OCI-LY3 (cell line): Measurements from ENCODE around the gene MED17.

Experiments used
- EZH2phosphoT487 ChIP-seq: fragments of 200-600 bp; shearing (Covaris generic); IDR thresholded peaks from 2 replicates; pipeline ENCODE4 v1.6.1; 2018; ENCODE audit warnings: antibody characterized with exemption, mixed run types, low read depth
- TF ChIP-seq, protein P1 (sequence below): fragments of 200-600, 300-600 bp; sonication (generic); IDR thresholded peaks from 2 replicates; pipeline ENCODE4 v1.5.1; 2014; ENCODE audit warnings: antibody characterized with exemption, low read length, low read depth

DNA sequence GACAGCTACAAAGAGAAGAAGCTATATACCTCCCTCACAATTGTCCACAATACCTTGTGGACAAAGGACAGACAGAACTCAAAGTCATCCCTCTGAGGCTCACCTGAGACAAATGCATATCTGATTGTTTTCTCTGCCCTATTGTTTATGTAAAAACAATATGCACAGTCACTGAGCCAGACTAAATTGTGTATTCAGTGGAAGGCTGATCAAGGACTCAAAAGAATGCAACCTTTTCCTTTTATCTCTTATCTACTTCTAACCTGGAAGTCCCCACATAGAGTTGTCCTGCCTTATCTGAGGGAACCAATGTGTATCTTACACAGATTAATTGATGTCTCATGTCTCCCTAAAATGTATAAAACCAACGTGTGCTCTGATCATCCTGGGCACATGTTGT, 13.9 kb upstream of the MED17 start:
- TF ChIP-seq, protein P1, sequence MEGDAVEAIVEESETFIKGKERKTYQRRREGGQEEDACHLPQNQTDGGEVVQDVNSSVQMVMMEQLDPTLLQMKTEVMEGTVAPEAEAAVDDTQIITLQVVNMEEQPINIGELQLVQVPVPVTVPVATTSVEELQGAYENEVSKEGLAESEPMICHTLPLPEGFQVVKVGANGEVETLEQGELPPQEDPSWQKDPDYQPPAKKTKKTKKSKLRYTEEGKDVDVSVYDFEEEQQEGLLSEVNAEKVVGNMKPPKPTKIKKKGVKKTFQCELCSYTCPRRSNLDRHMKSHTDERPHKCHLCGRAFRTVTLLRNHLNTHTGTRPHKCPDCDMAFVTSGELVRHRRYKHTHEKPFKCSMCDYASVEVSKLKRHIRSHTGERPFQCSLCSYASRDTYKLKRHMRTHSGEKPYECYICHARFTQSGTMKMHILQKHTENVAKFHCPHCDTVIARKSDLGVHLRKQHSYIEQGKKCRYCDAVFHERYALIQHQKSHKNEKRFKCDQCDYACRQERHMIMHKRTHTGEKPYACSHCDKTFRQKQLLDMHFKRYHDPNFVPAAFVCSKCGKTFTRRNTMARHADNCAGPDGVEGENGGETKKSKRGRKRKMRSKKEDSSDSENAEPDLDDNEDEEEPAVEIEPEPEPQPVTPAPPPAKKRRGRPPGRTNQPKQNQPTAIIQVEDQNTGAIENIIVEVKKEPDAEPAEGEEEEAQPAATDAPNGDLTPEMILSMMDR = no peak
- TF ChIP-seq EZH2phosphoT487 = no peak
